Hepatic stellate cell (primary cell): ENCODE measurements around the gene YTHDF1.
"Not testable (repeated sequence)": the region's sequence is repeated elsewhere in the genome, so short reads cannot be mapped to it uniquely, and the experiment has no call there.

Experiments used
- DNase-seq: peaks from one replicate; pipeline ENCODE4 v3.0.0; 2011; ENCODE audit warnings: low spot score

YTHDF1 gene

GRCh38 chr20:63227260-63227659, 11.3 kb upstream of the YTHDF1 start:
- no peak for DNase-seq

GRCh38 chr20:63226042-63226943, 10.4 kb upstream of the YTHDF1 start:
- DNase-seq, result no peak

- DNase-seq, result no peak
Observed at GRCh38 chr20:63225082-63225454, 9.1 kb upstream of the YTHDF1 start.

GRCh38 chr20:63224412-63225081, 8.6 kb upstream of the YTHDF1 start:
- DNase-seq, result peak; percentile 52

DNA sequence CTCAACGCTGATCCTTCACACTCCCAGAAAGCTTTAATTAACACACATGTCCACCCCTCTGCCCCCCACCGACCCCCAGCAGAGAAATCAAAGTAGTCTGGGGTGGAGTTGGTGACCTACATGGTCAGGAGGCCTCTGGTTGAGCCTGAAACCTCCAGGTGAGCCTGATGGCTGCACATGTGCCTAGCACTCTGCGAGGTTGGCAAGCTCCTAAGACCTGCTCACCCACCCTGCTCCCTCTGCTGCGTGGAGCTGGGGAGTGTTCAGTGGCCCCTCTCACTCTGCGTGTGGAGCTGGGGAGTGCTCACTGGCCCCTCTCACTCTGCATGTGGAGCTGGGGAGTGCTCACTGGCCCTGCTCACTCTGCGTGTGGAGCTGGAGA, 7.9 kb upstream of the YTHDF1 start:
- DNase-seq, result no peak

- peak; percentile 59 for DNase-seq
Observed at GRCh38 chr20:63223121-63223825, 7.3 kb upstream of the YTHDF1 start.

GRCh38 chr20:63222541-63222940, 6.6 kb upstream of the YTHDF1 start:
- DNase-seq, result no peak

DNA sequence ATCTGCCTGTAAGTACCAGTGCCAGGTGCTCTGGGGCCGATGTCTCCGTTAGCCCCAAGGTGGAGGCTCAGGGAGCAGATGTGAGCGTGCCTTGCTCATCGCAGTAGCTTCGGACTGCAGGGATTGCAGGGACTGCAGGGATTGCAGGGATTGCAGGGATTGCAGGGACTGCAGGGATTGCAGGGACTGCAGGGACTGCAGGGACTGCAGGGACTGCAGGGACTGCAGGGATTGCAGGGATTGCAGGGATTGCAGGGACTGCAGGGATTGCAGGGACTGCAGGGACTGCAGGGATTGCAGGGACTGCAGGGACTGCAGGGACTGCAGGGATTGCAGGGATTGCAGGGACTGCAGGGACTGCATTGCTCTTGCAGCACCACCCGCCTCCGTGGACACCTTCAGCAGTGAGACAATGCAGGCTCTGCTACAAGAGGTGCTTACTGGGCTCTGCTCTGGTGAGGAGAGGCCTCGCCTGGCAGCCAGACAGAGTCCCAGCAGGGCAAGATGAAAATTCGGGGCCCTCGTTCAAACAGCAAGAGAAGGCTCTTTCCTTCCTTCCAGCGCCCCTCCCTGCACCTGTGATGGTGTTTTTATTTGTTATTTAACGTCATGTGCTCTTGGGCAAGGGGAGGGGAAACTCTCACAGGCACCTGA, 5.6 kb upstream of the YTHDF1 start:
- not testable (repeated sequence) for DNase-seq

DNA sequence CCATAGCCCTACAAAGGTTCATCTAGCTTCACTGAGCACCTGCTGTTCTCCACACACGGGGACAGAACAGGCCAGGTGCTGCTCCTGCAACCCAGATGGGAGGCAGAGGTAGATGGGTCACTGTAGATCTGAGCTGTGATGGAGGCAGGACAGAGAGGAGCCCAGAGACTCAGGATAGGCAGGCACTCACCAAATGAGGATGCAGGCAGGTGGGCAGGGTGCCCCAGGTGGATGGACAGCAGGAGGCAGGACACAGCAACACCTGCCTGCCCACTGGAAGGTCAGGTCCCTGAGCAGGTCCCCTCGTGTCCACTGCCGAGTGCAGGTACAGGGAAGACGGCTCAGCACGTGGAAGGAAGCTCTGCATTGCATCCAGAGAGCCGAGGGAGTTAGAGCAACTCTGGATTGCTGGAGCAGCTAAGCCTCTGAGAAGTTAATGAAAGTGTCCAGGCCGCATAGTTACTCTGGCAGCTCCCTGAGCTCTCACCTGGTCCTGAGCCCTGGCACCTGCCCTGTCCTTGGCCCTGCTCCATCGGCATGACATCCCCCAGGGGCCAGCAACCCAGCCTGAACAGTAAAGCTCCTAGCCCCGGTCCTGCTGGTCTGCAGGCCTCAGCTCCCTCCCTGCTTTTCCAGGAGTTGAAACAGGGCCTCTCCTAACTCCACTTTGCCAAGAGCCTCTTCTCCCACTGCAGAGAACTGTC, 4.9 kb upstream of the YTHDF1 start:
- DNase-seq, result no peak

GRCh38 chr20:63219866-63220521, 4.1 kb upstream of the YTHDF1 start:
- no peak for DNase-seq

GRCh38 chr20:63219447-63219821, 3.5 kb upstream of the YTHDF1 start:
- DNase-seq, result no peak

DNA sequence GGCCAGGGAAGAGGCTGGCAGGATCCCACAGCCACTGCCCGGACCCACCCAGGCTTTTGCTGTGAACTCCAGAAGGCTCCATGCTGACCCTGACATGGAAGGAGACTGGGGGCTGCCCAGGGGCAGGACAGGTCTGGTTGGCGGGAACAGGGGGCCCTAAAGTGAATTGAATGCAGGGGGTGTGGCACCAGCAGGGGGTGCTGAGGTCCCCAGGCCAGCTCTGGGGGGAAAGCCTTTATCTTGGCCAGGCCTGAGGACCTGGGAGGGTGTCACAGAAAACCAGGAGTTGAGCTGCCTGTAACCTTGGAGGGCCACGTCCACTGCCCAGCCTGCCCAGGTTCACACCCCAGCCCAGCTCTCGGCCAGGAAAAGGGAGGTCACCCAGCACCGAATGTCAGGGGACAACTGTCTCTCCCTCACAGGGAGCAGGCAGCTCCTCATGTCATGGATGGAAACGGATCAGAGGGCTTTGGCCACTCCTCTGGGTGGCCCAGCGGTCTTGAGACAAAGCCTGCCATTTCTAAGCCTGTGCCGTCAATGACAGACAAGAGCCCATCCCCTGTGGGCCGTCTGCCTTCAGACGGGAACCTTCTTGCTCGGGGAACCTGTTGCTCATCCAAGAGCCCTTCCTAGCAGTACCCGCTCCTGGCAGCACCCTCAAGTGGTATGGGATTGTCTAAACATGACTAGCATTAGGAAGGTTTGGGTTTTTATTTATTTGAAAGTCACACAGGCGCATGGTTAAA, 2.9 kb upstream of the YTHDF1 start:
- no peak for DNase-seq

DNA sequence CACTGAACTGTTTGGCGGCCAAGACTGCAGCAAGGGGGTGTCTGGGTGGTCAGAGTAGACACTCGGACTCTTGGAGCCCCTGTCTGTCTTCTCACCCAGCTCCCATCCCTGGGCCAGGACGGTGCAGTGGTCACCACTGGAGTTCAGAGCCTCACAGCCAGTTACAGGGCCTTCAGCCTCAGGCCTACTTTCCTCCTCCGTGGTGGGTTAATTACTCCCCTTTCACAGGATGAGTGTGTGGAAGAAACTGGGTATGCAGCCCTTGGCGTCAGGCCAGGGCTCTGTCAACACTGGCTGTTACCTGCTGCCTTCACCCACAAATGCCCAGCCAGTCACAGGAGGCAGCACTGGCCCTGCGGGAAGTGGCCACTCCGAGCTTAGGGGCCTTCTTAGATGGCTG, 1.8 kb upstream of the YTHDF1 start:
- DNase-seq, result no peak

DNA sequence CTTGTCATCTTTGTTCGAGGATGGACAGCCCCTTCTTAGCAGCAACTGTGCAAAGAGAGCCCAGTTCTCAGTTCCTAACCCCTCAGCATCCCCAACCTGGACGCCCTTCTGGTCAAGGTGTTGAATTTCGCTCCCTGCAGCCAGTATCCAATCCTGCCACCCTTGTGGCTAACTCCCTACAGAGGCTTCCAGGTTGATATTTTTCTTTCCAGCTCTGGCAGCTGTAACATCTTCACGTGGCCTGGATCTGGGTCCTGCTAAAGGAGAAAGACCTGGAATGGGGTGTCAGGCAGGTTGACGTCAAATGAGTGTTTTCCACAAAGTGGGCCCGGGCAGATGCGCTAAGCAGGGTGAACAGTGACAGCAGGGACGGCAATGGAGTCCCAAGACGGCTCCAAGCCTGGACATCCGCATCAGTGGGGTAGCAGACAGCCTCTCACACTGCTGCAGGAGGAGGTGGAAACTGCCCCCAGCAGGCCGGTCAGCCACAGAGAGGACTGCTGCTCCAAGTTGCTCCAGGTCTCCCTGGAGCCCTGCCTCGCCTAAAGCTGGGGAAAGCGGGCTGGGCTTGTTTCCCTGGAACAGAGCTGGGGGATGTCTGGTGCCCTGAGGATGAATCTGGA, 1.0 kb upstream of the YTHDF1 start:
- DNase-seq, result no peak

- DNase-seq, result peak; percentile 87
Observed at GRCh38 chr20:63215101-63216040, 560 bp downstream of the YTHDF1 start.

DNA sequence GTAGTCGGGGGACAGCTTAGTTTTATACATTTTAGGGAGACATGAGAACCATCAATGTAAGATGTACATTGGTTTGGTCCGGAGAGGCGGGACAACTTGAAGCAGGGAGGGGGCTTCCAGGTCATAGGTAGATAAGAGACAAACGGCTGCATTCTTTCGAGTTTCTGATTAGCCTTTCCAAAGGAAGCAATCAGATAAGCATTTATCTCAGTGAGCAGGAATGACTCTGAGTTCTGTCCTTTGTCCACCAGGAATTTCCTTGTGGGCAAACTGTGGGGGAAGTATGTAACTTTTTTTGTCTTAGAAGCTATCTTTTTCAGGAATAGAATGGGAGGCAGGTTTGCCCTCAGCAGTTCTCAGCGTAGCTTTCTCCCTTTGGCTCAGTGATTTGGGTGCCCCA, 1.4 kb downstream of the YTHDF1 start:
- no peak for DNase-seq

GRCh38 chr20:63212792-63213191, 3.1 kb downstream of the YTHDF1 start:
- DNase-seq, result no peak

- DNase-seq, result no peak
Observed at GRCh38 chr20:63212393-63212730, 3.6 kb downstream of the YTHDF1 start.

DNA sequence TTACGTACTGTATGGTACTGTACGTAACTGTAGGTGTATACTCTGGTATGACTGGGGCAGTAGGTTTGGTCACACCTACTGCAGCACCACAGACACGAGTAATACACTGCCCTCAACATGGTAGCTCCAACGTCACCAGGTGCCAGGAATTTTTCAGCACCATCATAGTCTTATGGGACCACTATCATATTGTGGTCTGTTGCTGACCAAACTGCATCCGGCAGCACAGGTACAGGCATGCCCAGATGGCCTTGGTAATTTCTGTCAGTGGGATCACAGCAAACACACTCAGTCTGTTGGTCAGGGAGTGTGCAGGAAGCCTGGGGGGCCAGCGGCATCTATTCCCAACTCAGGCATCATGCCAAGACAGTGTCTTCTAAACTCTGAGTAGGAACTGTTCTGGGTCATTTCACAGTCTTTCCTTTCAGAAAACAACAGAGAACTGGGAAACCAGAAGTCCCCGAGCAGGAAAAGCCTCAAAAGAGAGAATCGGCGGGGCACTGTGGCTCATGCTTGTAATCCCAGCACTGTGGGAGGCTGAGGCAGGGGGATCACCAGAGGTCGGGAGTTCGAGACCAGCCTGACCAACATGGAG, 5.8 kb downstream of the YTHDF1 start:
- DNase-seq, result no peak
